Stimulated activated CD8-positive, alpha-beta memory T cell treated with anti-CD3 and anti-CD28 coated beads, Interleukin-4, amount 100 ng/mL, for 1 hour (primary cell): ENCODE measurements around the gene NR2F1.

ENCODE experiments used
- DNase-seq, 2 donors: peaks; one replicate each; pipeline ENCODE4 v3.0.0-alpha.2; 2020; ENCODE audit warnings: low read depth in 2 of 2, low spot score in 1 of 2

The NR2F1 gene

DNA sequence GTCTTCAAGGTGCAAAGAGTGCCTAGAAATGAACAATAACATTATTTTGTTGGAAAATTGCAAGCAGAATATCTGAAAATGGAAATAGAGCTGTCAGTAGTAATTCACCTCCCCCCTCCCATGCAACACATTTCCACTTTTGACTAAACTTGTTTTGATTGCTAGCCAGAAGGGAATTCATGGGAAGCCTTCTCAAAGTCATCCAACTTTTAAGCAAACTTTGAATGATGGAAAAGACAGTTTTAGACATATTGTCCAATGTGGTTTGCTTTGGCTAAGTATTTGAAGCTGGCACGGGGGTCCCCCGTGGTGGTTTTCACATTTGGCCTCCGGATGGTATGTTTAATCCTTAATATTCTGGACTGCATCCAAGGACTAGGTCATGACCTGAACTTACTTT lies 7.5 kb downstream of the NR2F1 start:
- DNase-seq, result no peak

DNA sequence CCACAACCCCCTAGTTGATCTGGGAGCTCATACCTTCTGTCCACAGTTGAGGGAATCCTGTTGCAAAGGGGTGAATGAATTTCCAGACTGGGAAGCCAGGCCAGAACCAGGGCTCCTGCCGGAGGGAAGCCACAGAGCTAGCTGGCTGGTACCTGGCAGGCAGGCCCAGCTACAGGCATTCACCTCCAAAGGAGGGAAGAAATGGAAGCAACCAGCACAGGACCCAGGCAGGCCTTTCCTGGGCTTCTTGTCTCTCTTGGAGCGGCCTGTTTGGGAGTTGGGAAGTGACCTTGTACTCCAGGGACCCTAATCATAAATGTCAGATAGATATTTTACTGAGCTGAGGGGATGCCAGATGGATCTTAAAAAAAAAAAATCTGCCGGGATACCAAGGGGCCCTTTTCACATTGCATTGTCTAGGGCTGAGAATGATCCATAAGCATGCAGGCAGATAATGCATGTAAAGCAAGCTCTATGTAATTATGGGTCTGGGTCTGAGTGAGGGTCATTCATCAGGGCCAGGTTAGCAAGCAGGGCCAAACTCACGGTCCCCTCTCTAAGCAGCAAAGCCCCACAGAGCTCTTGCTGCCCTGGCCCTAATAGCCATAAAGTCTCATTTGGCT lies 8.4 kb downstream of the NR2F1 start:
- DNase-seq, result no peak

GRCh38 chr5:93592883-93593282 lies 9.9 kb downstream of the NR2F1 start:
- DNase-seq, result no peak

DNA sequence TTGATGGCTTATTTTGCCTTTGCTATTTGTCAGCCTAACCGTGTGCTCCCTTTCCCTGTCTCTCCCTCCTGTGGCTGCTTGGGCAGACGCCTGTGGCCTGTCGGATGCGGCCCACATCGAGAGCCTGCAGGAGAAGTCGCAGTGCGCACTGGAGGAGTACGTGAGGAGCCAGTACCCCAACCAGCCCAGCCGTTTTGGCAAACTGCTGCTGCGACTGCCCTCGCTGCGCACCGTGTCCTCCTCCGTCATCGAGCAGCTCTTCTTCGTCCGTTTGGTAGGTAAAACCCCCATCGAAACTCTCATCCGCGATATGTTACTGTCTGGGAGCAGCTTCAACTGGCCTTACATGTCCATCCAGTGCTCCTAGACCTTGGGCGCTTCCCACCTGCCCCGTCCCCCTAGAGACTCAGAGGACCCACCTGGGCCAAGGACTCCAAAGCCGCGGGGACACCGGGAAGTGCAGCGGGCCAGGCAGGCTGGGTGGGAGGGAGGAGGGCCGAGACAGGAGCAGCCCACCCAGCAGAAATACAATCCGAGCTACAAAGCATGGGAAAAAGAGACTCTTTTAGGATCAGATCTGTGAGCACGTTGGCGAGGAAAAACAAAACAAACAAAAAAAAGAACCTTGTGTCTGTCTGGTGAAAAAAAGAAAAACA lies 10.6 kb downstream of the NR2F1 start:
- no peak for DNase-seq

GRCh38 chr5:93594591-93595419 lies 11.8 kb downstream of the NR2F1 start:
- DNase-seq, result no peak

GRCh38 chr5:93595420-93596147 lies 12.6 kb downstream of the NR2F1 start:
- no peak for DNase-seq

DNA sequence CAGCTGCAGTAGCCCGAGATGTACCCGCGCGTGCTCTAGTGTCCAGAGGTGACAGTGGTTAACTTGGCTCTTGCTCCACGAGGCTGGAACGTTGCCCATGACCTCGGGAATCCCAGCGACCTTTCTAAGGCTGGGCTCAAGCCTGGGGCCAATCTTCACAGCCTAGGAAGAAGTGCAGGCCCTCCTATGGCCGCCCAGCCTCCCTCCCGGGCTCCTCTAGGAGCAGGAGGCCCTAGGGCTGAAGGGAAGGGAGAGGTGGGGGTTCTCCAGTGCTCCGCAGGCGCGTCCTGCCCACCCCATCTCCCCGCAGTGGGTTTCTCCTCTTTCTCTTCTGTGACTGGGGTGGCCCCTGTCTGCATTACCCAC lies 13.3 kb downstream of the NR2F1 start:
- no peak for DNase-seq

- no peak for DNase-seq
Observed at GRCh38 chr5:93596676-93597490, 13.9 kb downstream of the NR2F1 start.

- DNase-seq, result no peak
Observed at GRCh38 chr5:93598091-93599000, 15.3 kb downstream of the NR2F1 start.

GRCh38 chr5:93599001-93599379 lies 16.0 kb downstream of the NR2F1 start:
- DNase-seq, result no peak

GRCh38 chr5:93599399-93600120 lies 16.5 kb downstream of the NR2F1 start:
- DNase-seq, result no peak

- DNase-seq, result no peak
Observed at GRCh38 chr5:93600409-93601070, 17.5 kb downstream of the NR2F1 start.

DNA sequence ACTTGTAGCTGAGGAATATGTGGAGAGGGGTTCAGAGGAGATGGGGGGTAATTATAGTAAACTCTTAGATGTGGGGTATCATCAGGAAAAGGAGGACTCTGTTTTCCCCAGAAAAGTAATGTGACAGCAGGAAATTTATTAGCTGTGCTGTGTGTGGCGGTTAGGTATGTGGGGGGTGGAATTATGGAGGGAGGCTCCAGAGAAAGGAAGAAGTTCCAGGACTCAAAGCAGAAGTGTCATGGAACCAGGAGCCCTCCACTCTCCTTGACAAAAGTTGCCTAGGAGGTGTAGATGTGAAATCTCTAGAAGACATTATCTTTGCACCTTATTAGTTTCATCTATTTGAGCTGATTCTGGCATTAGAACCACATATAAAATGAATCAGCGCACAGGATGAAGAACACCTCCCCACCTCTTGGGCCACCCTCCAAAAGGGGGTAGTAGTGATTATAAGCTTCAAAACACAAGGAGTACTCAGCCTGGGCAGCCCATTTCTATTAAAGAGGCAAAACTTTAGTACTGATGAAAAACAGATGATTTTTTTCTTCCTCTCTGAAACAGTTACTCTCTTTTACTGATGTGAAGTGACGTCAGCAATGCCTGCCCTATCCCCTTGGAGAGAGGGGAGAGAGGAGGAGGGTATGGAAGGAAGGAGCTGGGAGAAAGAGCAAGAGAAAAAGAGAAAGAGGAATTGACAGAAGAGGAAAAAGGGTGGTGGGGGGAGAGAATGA lies 18.2 kb downstream of the NR2F1 start:
- no peak for DNase-seq

GRCh38 chr5:93601802-93602155 lies 18.8 kb downstream of the NR2F1 start:
- DNase-seq, result no peak

- no peak for DNase-seq
Observed at GRCh38 chr5:93602241-93603077, 19.4 kb downstream of the NR2F1 start.

- DNase-seq, result no peak
Observed at GRCh38 chr5:93603078-93603792, 20.2 kb downstream of the NR2F1 start.
